Stomach (tissue), 4 donors: ENCODE results near the gene FOXN3.

Experiments used
- EP300 ChIP-seq: sonication (generic); formaldehyde crosslinking; IDR thresholded peaks from one replicate; pipeline ENCODE4 v1.6.1; 2017; ENCODE audit warnings: antibody characterized with exemption
- POLR2A ChIP-seq, 4 donors: fragments of 450-650 bp; IDR thresholded peaks; one replicate each; pipeline ENCODE4 v1.6.1; 2016; ENCODE audit warnings: antibody characterized with exemption in 4 of 4, control low read depth in 2 of 4, mild to moderate bottlenecking in 1 of 4, moderate library complexity in 1 of 4
- POLR2AphosphoS5 ChIP-seq, 3 donors: sonication (generic); formaldehyde crosslinking; IDR thresholded peaks; one replicate each; pipeline ENCODE4 v1.6.1; 2016; ENCODE audit warnings: antibody characterized with exemption in 3 of 3
- TF ChIP-seq, protein P1 (sequence below), 7 experiments: fragments of 450-650 bp in 4 of 7; fragments of 200-600 bp in 3 of 7; sonication (generic) in 3 of 7; IDR thresholded peaks; one replicate each; pipeline ENCODE4 v1.5.1; 2016 to 2019; ENCODE audit warnings: antibody characterized with exemption in 7 of 7, control low read depth in 2 of 7, mild to moderate bottlenecking in 1 of 7

DNA sequence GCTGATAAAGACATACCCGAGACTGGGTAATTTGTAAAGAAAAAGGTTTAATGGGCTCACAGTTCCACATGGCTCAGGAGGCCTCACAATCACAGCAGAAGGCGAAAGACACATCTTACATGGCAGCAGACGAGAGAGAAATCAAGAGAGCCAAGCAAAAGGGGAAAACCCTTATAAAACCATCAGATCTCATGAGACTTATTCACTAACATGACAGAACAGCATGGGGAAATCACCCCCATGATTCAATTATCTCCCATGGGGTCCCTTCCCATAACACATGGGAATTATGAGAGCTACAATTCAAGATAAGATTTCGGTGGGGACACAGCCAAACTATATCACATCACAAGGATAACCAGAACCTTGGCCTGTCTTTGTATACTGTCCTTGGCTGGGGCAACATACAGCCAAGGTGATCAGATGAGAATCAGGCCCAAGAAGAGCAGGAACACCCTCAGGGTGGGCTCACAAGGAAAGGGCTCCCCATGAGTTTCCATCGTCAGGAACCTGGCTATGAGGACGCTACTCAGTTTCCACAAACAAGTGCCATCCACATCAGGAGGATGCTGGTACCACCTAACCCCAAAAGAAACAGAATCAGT is 152.7 kb downstream of the FOXN3 start:
- TF ChIP-seq, protein P1, sequence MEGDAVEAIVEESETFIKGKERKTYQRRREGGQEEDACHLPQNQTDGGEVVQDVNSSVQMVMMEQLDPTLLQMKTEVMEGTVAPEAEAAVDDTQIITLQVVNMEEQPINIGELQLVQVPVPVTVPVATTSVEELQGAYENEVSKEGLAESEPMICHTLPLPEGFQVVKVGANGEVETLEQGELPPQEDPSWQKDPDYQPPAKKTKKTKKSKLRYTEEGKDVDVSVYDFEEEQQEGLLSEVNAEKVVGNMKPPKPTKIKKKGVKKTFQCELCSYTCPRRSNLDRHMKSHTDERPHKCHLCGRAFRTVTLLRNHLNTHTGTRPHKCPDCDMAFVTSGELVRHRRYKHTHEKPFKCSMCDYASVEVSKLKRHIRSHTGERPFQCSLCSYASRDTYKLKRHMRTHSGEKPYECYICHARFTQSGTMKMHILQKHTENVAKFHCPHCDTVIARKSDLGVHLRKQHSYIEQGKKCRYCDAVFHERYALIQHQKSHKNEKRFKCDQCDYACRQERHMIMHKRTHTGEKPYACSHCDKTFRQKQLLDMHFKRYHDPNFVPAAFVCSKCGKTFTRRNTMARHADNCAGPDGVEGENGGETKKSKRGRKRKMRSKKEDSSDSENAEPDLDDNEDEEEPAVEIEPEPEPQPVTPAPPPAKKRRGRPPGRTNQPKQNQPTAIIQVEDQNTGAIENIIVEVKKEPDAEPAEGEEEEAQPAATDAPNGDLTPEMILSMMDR (IDR thresholded peaks at IDR 0.05): no peak
- TF ChIP-seq EP300 (no peak), POLR2A (IDR thresholded peaks at IDR 0.05) (no peak), POLR2AphosphoS5 (IDR thresholded peaks at IDR 0.05) (no peak)
